ENCODE results near the gene LCT.

LCT gene

DNA sequence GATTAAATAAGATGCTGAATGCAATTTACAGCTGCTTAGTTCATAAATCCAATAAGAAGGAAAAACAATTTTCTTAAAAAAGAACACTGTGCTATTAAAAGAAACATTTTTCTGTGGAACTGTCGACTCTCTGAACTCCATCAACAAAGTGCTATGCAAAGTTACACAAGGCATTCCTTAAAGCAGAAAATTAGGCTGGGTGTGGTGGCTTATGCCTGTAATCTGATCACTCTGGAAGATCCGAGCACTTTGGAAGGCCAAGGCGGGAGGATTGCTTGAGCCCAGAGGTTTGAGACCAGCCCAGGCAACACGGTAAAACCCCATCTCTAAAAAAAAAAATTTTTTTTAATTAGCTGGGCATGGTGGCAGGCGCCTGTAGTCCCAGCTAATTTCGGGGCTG is 26.2 kb upstream of the LCT start (continued):
- TF ChIP-seq ARNTL (CRISPR knock-in tag; IDR thresholded peaks at IDR 0.05; ENCODE audit: borderline replicate concordance, low read depth) (no peak), ZC3H10 (CRISPR knock-in tag; IDR thresholded peaks at IDR 0.05) (no peak)
- TF ChIP-seq, protein P1, sequence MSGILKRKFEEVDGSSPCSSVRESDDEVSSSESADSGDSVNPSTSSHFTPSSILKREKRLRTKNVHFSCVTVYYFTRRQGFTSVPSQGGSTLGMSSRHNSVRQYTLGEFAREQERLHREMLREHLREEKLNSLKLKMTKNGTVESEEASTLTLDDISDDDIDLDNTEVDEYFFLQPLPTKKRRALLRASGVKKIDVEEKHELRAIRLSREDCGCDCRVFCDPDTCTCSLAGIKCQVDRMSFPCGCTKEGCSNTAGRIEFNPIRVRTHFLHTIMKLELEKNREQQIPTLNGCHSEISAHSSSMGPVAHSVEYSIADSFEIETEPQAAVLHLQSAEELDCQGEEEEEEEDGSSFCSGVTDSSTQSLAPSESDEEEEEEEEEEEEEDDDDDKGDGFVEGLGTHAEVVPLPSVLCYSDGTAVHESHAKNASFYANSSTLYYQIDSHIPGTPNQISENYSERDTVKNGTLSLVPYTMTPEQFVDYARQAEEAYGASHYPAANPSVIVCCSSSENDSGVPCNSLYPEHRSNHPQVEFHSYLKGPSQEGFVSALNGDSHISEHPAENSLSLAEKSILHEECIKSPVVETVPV (CRISPR knock-in tag; IDR thresholded peaks at IDR 0.05), result no peak

DNA sequence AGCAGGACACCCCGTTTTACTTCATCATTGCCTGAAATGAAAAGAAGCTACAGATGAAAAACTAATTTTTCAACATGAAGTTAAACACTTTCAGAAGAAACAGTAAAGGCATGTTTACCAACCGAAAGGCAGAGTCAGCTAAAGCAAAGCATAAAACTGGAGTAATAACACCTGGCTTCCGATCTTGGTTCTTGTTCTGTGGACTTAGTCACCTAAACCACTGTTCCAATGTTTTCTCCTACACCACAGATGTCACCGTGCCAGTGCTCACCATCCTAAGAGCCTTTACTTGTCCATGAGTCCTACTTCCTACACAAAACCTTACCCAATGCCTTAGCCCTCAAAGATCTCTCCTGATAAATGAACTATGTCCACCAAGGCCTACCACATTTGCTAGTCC is 25.7 kb upstream of the LCT start:
- no peak for ATAC-seq
- TF ChIP-seq, protein P2, sequence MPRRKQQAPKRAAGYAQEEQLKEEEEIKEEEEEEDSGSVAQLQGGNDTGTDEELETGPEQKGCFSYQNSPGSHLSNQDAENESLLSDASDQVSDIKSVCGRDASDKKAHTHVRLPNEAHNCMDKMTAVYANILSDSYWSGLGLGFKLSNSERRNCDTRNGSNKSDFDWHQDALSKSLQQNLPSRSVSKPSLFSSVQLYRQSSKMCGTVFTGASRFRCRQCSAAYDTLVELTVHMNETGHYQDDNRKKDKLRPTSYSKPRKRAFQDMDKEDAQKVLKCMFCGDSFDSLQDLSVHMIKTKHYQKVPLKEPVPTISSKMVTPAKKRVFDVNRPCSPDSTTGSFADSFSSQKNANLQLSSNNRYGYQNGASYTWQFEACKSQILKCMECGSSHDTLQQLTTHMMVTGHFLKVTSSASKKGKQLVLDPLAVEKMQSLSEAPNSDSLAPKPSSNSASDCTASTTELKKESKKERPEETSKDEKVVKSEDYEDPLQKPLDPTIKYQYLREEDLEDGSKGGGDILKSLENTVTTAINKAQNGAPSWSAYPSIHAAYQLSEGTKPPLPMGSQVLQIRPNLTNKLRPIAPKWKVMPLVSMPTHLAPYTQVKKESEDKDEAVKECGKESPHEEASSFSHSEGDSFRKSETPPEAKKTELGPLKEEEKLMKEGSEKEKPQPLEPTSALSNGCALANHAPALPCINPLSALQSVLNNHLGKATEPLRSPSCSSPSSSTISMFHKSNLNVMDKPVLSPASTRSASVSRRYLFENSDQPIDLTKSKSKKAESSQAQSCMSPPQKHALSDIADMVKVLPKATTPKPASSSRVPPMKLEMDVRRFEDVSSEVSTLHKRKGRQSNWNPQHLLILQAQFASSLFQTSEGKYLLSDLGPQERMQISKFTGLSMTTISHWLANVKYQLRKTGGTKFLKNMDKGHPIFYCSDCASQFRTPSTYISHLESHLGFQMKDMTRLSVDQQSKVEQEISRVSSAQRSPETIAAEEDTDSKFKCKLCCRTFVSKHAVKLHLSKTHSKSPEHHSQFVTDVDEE (CRISPR knock-in tag; IDR thresholded peaks at IDR 0.05), result no peak
- no peak for TF ChIP-seq ZNF8 (CRISPR knock-in tag; IDR thresholded peaks at IDR 0.05)
- TF ChIP-seq ZFP30 (CRISPR knock-in tag; IDR thresholded peaks at IDR 0.05), result no peak

DNA sequence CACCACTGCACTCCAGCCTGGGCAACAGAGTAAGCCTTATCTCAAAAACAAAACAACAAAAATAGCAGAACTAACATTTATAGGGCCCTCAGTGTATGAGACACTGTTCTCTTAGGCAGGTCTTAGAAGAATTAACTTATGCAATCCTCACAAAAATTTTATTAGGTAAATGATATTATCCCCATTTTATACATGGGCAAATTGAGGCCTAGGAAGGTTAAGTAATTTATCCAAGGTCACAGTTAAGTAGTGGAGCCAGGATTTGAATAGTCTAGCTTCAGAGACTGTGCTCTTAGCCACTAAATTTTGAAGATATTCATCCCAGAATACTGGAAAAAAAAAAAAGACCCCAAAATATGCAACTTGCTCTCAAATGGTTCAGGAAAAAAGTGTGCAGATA is 16.4 kb upstream of the LCT start:
- no peak for ATAC-seq
- TF ChIP-seq BACH2 (CRISPR knock-in tag; IDR thresholded peaks at IDR 0.05; ENCODE audit: borderline replicate concordance) (no peak), RARB (CRISPR knock-in tag; IDR thresholded peaks at IDR 0.05) (no peak)

DNA sequence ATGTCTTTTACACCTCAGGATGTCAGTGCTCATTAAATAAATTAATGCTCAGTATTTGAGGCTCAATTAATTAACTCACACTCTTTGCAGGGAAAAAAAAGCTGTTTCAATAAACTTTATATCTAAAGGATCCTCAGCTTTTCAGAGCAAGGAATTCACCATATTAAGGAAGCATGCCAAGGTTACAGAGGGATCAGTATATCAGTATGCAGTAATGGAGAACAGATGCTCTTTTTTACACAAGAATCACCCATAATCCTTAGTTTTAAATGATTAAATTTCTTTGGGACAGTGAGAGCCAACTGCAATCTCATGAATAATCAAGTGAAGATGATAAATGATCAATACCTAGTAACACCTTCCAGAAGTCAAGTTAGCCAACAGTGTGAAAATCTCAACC is 14.9 kb upstream of the LCT start:
- TF ChIP-seq ZFP30 (CRISPR knock-in tag; IDR thresholded peaks at IDR 0.05) (no peak), ARNTL (CRISPR knock-in tag; IDR thresholded peaks at IDR 0.05; ENCODE audit: borderline replicate concordance, low read depth) (no peak), ISL1 (CRISPR knock-in tag; IDR thresholded peaks at IDR 0.05) (no peak), OSR1 (CRISPR knock-in tag; IDR thresholded peaks at IDR 0.05) (no peak), TCF4 (CRISPR knock-in tag; IDR thresholded peaks at IDR 0.05; ENCODE audit: borderline replicate concordance) (no peak), TOX (CRISPR knock-in tag; IDR thresholded peaks at IDR 0.05; ENCODE audit: borderline replicate concordance) (no peak), GLIS3 (CRISPR knock-in tag; IDR thresholded peaks at IDR 0.05) (no peak), ZNF8 (CRISPR knock-in tag; IDR thresholded peaks at IDR 0.05) (no peak), ZNF565 (CRISPR knock-in tag; conservative IDR thresholded peaks at IDR 0.05; ENCODE audit: low read depth) (no peak), PPARA (CRISPR knock-in tag; IDR thresholded peaks at IDR 0.05; ENCODE audit: borderline replicate concordance) (no peak), BACH2 (CRISPR knock-in tag; IDR thresholded peaks at IDR 0.05; ENCODE audit: borderline replicate concordance) (no peak), SNAI2 (CRISPR knock-in tag; IDR thresholded peaks at IDR 0.05) (no peak), CSDC2 (CRISPR knock-in tag; IDR thresholded peaks at IDR 0.05) (no peak)
- TF ChIP-seq, protein P3, sequence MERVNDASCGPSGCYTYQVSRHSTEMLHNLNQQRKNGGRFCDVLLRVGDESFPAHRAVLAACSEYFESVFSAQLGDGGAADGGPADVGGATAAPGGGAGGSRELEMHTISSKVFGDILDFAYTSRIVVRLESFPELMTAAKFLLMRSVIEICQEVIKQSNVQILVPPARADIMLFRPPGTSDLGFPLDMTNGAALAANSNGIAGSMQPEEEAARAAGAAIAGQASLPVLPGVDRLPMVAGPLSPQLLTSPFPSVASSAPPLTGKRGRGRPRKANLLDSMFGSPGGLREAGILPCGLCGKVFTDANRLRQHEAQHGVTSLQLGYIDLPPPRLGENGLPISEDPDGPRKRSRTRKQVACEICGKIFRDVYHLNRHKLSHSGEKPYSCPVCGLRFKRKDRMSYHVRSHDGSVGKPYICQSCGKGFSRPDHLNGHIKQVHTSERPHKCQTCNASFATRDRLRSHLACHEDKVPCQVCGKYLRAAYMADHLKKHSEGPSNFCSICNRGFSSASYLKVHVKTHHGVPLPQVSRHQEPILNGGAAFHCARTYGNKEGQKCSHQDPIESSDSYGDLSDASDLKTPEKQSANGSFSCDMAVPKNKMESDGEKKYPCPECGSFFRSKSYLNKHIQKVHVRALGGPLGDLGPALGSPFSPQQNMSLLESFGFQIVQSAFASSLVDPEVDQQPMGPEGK (CRISPR knock-in tag; IDR thresholded peaks at IDR 0.05; ENCODE audit: borderline replicate concordance), result no peak
- TF ChIP-seq, protein P4, sequence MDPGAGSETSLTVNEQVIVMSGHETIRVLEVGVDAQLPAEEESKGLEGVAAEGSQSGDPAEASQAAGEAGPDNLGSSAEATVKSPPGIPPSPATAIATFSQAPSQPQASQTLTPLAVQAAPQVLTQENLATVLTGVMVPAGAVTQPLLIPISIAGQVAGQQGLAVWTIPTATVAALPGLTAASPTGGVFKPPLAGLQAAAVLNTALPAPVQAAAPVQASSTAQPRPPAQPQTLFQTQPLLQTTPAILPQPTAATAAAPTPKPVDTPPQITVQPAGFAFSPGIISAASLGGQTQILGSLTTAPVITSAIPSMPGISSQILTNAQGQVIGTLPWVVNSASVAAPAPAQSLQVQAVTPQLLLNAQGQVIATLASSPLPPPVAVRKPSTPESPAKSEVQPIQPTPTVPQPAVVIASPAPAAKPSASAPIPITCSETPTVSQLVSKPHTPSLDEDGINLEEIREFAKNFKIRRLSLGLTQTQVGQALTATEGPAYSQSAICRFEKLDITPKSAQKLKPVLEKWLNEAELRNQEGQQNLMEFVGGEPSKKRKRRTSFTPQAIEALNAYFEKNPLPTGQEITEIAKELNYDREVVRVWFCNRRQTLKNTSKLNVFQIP (CRISPR knock-in tag; IDR thresholded peaks at IDR 0.05; ENCODE audit: borderline replicate concordance, low read depth), result no peak
- TF ChIP-seq, protein P2 (CRISPR knock-in tag; IDR thresholded peaks at IDR 0.05), result no peak
- ATAC-seq, result peak; percentile 78
